ENCODE results near the gene PES1. TPM values are rescaled to one million over a fixed set of nuclear protein-coding genes. Genes with fewer than 3 reads are reported as not detected.

Gene PES1
- 113 to 122 TPM (median 116 TPM) in 5 replicates for total RNA-seq (2022; extraction: Qiagen RNA extraction; ENCODE audit: low read depth)

DNA sequence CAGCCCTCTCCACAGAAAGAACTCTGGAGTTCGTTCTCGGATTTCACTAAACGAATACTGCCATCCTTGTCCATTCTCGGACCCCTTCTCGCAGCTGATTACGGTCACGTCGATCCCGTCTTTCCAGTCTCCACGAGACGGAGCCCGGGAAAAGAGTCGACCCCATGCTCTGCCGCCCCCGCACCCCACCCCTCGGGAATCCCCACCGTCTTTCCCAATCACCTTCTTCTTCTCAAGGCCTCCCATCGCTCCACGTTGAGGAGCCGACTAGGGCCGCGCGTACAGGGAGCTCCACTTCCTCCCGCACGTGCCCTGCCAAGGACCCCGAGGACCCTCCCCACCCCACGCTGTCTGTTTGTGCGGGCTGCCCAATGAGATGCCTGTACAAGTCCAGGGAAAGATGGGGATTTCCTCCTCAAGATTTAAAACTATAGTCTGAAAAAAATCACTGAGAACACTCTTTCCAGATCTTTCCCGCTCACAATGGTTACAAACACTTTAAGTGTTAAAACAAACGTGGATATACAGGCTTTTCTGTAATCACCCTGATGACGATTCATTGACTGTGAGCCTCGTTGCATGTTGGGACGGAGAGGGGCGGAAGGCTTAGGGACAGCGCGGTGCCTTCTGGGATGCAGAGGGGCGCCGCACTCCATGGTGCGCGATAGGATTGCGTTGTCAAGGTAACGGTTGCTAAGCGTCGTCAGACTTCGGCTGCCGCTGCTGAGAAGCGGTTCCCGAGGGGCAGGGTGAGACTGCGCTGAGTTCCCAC is at the start of gene PES1:
TSS of gene PES1 (minus strand) at position 323 of the 772 bp plus-strand sequence. CDS start at position 246, 77 bp downstream.

DNA sequence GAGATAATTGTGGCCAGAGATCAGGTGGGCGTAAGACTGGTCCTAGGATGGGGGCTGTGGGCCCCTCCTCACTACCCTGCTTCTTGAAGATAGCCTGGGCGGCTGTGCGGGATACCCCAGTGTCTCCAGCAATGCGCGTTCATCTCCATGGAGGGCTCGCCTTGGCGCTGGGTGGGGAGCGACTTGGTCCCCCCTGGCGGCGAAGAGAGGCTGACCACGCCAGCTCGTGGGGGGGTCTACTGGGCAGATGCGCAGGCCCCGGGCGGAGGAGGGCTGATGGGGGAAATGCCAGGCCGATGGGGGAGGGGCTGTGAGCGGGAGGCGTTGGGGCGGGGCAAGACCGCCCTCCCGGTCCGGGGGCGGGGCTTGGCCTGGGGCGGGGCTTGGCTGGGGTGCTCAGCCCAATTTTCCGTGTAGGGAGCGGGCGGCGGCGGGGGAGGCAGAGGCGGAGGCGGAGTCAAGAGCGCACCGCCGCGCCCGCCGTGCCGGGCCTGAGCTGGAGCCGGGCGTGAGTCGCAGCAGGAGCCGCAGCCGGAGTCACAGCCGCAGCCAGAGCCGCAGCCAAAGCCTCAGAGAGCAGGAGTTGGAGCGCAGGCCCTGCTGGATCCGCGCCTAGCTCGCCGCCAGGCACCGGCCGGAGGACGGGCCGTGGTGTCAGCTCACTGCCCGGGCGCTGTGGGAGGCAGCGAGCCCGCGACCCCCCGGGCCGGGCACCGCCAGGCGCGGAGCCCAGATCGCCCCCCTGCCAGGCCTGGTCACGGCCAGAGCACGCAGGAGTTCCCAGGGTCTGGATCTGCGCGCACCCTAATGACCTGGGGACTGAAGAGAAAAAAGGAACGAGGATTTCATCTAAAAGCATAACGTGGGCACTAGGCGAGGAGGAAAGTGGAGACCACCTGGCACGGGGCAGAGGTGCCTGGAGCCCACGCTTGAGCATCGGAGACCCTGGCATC is 43.8 kb upstream of the PES1 start, which contains the start of gene SLC35E4:
TSS of gene SLC35E4 (plus strand) at position 509 of the 953 bp plus-strand sequence. CDS start 670 bp downstream, outside the sequence.

DNA sequence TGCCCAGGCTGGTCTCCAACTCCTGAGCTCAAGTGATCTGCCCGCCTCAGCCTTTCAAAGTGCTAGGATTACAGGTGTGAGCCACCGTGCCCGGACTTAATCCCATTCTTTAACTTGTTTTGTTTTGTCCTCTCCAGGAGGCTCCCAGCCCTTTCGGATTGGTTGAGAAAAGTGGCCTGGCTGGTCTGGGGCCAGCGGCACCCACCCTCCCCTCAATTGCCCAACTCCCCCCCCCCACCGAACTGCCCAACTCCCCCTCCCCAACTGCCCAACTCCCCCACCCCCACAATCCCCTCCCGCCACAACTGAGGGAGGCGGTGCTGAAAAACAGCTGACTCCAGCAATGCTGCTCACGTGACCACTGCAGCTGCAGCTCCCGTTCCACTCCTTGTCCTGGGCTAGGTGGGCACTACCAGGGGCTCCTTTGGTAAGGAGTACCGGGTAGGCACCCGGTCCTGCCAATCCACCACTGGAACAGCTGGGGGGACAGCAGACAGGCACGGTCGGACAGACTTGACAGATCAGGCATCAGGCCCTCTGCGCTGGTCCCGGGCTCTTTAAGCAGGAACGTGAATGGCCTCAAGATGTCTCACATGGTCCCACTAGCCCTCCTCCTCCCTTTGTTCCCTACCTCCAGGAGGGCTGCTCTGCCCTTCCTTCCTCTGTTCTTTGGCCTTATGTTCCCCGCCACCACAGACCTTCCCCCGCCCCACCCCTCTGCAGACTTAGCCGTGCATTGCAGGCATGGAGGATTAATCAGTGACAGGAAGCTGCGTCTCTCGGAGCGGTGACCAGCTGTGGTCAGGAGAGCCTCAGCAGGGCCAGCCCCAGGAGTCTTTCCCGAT is 15.0 kb upstream of the PES1 start, which contains the start of gene TCN2:
TSS of gene TCN2 (plus strand) at position 720 of the 845 bp plus-strand sequence. CDS start 158 bp downstream, outside the sequence.

DNA sequence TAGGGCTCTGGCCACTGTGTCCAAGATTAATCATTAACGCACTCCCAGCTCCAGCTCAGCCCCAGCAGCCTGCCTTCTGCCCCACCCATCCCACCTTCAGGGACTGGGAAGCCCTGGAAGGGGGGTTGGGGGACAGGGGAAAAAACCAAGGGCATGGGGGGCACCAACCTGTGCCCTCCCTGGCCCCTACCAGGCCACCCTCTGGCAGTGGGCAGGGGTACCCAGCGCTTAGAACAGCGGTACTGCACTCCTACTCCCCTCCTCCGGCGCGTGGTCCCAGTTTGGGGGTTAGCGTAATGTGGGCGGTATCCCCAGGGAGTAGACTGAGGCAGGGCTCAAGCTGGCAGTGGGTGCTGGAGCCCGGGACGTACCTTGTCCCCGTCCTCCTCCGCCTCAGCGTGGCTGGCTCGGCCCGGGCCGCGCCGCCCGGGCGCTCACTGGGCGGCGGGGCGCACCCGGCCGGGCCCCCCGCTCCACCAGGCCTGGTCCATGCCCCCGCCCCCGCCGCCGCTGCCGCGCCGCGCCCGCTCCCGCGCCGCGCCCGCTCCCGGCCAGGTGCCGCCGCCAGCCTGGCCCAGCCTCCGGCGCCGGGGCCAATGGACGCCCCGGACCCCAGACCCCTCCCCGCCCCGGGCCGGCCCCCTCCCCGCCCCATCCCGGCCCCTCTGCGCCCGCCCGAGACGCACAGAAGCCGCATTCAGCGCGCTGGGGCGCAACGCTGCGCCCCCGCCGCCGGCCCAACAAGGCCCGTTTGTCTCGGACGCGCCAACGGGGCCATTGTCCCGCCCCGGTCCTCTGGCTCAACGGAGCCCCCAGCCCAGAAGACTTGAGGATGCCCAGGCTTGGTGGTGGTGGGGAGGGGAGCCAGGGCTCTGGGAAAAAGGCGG is 17.4 kb downstream of the PES1 start, which contains the start of gene GAL3ST1:
TSS of gene GAL3ST1 (minus strand) at position 571 of the 887 bp plus-strand sequence. CDS start 17,273 bp downstream, outside the sequence.

DNA sequence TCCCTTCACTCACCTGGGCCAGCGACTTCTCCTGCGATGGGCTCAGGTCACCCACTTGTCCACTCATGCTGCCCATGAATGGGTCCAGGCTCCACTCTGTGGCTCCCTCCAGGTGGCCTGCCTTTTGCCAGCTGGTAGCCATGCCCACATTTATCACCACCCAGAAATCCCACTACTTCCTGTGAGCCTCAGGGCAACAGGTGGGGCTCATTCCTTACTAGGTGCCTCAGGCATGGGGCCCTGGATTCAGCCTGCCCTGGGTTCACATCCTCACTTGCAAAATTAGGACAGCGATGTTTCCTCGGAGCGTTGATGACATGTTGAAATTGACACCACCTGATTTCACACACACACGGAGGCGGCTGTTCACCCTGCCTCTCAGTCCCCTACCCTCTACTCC is 45.1 kb downstream of the PES1 start, which contains the start of gene SEC14L6:
TSS of gene SEC14L6 (minus strand) at position 126 of the 400 bp plus-strand sequence. CDS start at position 67, 59 bp downstream.

Other genes starting within 250 kb of the PES1 start
- gene SF3A1, start 235.0 kb downstream of the PES1 start, total RNA-seq (2022; extraction: Qiagen RNA extraction; ENCODE audit: low read depth), result 45.0 to 70.0 TPM (median 61.9 TPM) in 5 replicates
- 2.2 to 3.3 TPM (median 3.2 TPM) in 5 replicates for gene CCDC157, start 234.9 kb downstream of the PES1 start, total RNA-seq (2022; extraction: Qiagen RNA extraction; ENCODE audit: low read depth)
- 16.0 to 20.7 TPM (median 17.3 TPM) in 5 replicates for gene RNF215, start 204.5 kb downstream of the PES1 start, total RNA-seq (2022; extraction: Qiagen RNA extraction; ENCODE audit: low read depth)
- gene SEC14L2, start 194.9 kb downstream of the PES1 start, total RNA-seq (2022; extraction: Qiagen RNA extraction; ENCODE audit: low read depth), result 18.4 to 36.4 TPM (median 24.9 TPM) in 5 replicates
- gene MTFP1, start 166.1 kb downstream of the PES1 start, total RNA-seq (2022; extraction: Qiagen RNA extraction; ENCODE audit: low read depth), result 70.1 to 77.3 TPM (median 72.6 TPM) in 5 replicates
- gene SEC14L3, start 119.9 kb downstream of the PES1 start, total RNA-seq (2022; extraction: Qiagen RNA extraction; ENCODE audit: low read depth), result not detected in 5 replicates
- 4.0 to 6.7 TPM (median 5.1 TPM) in 5 replicates for gene SEC14L4, start 86.2 kb downstream of the PES1 start, total RNA-seq (2022; extraction: Qiagen RNA extraction; ENCODE audit: low read depth)
- not detected in 5 replicates for gene SEC14L6, start 45.2 kb downstream of the PES1 start, total RNA-seq (2022; extraction: Qiagen RNA extraction; ENCODE audit: low read depth)
- 6.6 to 9.7 TPM (median 7.9 TPM) in 5 replicates for gene GAL3ST1, start 17.2 kb downstream of the PES1 start, total RNA-seq (2022; extraction: Qiagen RNA extraction; ENCODE audit: low read depth)
- 3.7 to 5.5 TPM (median 4.3 TPM) in 5 replicates for gene TCN2, start 15.3 kb upstream of the PES1 start, total RNA-seq (2022; extraction: Qiagen RNA extraction; ENCODE audit: low read depth)
- 5.2 to 7.6 TPM (median 6.4 TPM) in 5 replicates for gene SLC35E4, start 43.9 kb upstream of the PES1 start, total RNA-seq (2022; extraction: Qiagen RNA extraction; ENCODE audit: low read depth)
- gene DUSP18, start 76.0 kb upstream of the PES1 start, total RNA-seq (2022; extraction: Qiagen RNA extraction; ENCODE audit: low read depth), result 3.0 to 5.3 TPM (median 4.6 TPM) in 5 replicates
- 12.4 to 15.0 TPM (median 13.1 TPM) in 5 replicates for gene OSBP2, start 103.0 kb upstream of the PES1 start, total RNA-seq (2022; extraction: Qiagen RNA extraction; ENCODE audit: low read depth)